SK-N-MC (cell line): Measurements from ENCODE around the gene MCTP2.

Source experiments
- DNase-seq: peaks from one replicate; pipeline ENCODE4 v3.0.0-alpha.2; 2011; ENCODE audit warnings: low read depth, low spot score
- H3K27ac ChIP-seq: fragments of 200-600 bp; sonication (generic); 2 replicates; pipeline ENCODE4 v1.5.1; 2016; ENCODE audit warnings: mixed run types
- H3K36me3 ChIP-seq: fragments of 200-600 bp; sonication (generic); 2 replicates; pipeline ENCODE4 v1.6.1; 2017; ENCODE audit warnings: antibody characterized with exemption, low read length, mixed read lengths; ENCODE audit not compliant: insufficient read depth
- H3K4me3 ChIP-seq: fragments of 200-600 bp; sonication (generic); 2 replicates; pipeline ENCODE4 v1.5.1; 2016
- H3K9ac ChIP-seq: fragments of 200-600 bp; sonication (generic); 2 replicates; pipeline ENCODE4 v1.8.0; 2017; ENCODE audit warnings: mixed run types, mixed read lengths; ENCODE audit not compliant: insufficient read length
- H3K9me3 ChIP-seq: fragments of 200-600 bp; sonication (generic); 2 replicates; pipeline ENCODE4 v1.6.1; 2017; ENCODE audit warnings: low read depth, mild to moderate bottlenecking, antibody characterized with exemption, low read length, moderate library complexity, mixed read lengths
- EZH2 ChIP-seq: fragments of 200-600 bp; sonication (generic); IDR thresholded peaks from one replicate; pipeline ENCODE4 v1.6.1; 2017; ENCODE audit warnings: antibody characterized with exemption
- FOXP2 ChIP-seq: optimal IDR thresholded peaks from 2 replicates; pipeline ENCODE3; 2011; ENCODE audit warnings: mild to moderate bottlenecking, moderate library complexity; ENCODE audit not compliant: insufficient read depth; ENCODE audit errors: extremely low read length, control extremely low read depth
- POLR2AphosphoS5 ChIP-seq: IDR thresholded peaks from 2 replicates; pipeline ENCODE4 v1.6.1; 2012; ENCODE audit warnings: mild to moderate bottlenecking, low read depth, low read length, borderline replicate concordance

The MCTP2 gene

GRCh38 chr15:94231723-94232468 lies 535 bp downstream of the MCTP2 start:
- DNase-seq = no peak

GRCh38 chr15:94233441-94233840 lies 2.1 kb downstream of the MCTP2 start:
- Histone ChIP-seq H3K9ac (no peak overlapping the region), H3K27ac (no peak overlapping the region), H3K4me3 (no peak overlapping the region), H3K36me3 (no peaks in the 10 kb centered on the region), H3K9me3 (no peaks in the 10 kb centered on the region)
- TF ChIP-seq FOXP2 (no peak), POLR2AphosphoS5 (no peak), EZH2 (no peak)
- no peak for DNase-seq

More at GRCh38 chr15:94231723-94232468, 535 bp downstream of the MCTP2 start:
- Histone ChIP-seq H3K27ac (no peak overlapping the region), H3K4me3 (peak overlapping the region; percentile 73), H3K36me3 (no peaks in the 10 kb centered on the region), H3K9ac (no peak overlapping the region), H3K9me3 (no peaks in the 10 kb centered on the region)
- TF ChIP-seq FOXP2 (no peak), EZH2 (no peak), POLR2AphosphoS5 (no peak)

GRCh38 chr15:94234300-94234699 lies 2.9 kb downstream of the MCTP2 start:
- Histone ChIP-seq H3K9ac (no peak overlapping the region), H3K27ac (no peak overlapping the region)

GRCh38 chr15:94235041-94235440 lies 3.7 kb downstream of the MCTP2 start:
- TF ChIP-seq POLR2AphosphoS5 (no peak), EZH2 (no peak), FOXP2 (no peak)
- H3K4me3 ChIP-seq = no peak overlapping the region
- no peak for DNase-seq
- H3K27ac ChIP-seq = no peak overlapping the region
- no peak overlapping the region for H3K9ac ChIP-seq
- H3K9me3 ChIP-seq = no peaks in the 10 kb centered on the region
- H3K36me3 ChIP-seq = no peaks in the 10 kb centered on the region

More at GRCh38 chr15:94234300-94234699, 2.9 kb downstream of the MCTP2 start:
- DNase-seq = no peak
- no peak for TF ChIP-seq EZH2
- TF ChIP-seq POLR2AphosphoS5 = no peak
- no peak for TF ChIP-seq FOXP2
- Histone ChIP-seq H3K9me3 (no peaks in the 10 kb centered on the region), H3K4me3 (no peak overlapping the region), H3K36me3 (no peaks in the 10 kb centered on the region)

- Histone ChIP-seq H3K9ac (no peak overlapping the region), H3K4me3 (no peak overlapping the region), H3K9me3 (no peaks in the 10 kb centered on the region), H3K36me3 (no peaks in the 10 kb centered on the region), H3K27ac (no peak overlapping the region)
- TF ChIP-seq FOXP2 = no peak
- TF ChIP-seq EZH2 = no peak
- TF ChIP-seq POLR2AphosphoS5 = no peak
- DNase-seq = no peak
These were observed 4.3 kb downstream of the MCTP2 start for GRCh38 chr15:94235646-94236045.

GRCh38 chr15:94236608-94237007 lies 5.2 kb downstream of the MCTP2 start:
- TF ChIP-seq POLR2AphosphoS5 (no peak), FOXP2 (no peak), EZH2 (no peak)
- Histone ChIP-seq H3K9me3 (no peaks in the 10 kb centered on the region), H3K9ac (no peak overlapping the region), H3K27ac (no peak overlapping the region), H3K36me3 (no peaks in the 10 kb centered on the region), H3K4me3 (no peak overlapping the region)
- DNase-seq = no peak

- Histone ChIP-seq H3K9me3 (no peaks in the 10 kb centered on the region), H3K27ac (no peak overlapping the region), H3K4me3 (no peak overlapping the region), H3K36me3 (no peaks in the 10 kb centered on the region), H3K9ac (no peak overlapping the region)
- TF ChIP-seq EZH2 (no peak), POLR2AphosphoS5 (no peak), FOXP2 (no peak)
- no peak for DNase-seq
These were observed 6.5 kb downstream of the MCTP2 start for GRCh38 chr15:94237903-94238302.

GRCh38 chr15:94238539-94239118 lies 7.3 kb downstream of the MCTP2 start:
- H3K4me3 ChIP-seq = no peak overlapping the region
- no peaks in the 10 kb centered on the region for H3K36me3 ChIP-seq
- H3K27ac ChIP-seq = no peak overlapping the region
- H3K9me3 ChIP-seq = no peaks in the 10 kb centered on the region
- TF ChIP-seq FOXP2 (no peak), EZH2 (no peak), POLR2AphosphoS5 (no peak)
- no peak overlapping the region for H3K9ac ChIP-seq
- no peak for DNase-seq

- Histone ChIP-seq H3K4me3 (no peak overlapping the region), H3K9me3 (no peaks in the 10 kb centered on the region), H3K27ac (no peak overlapping the region), H3K9ac (no peak overlapping the region), H3K36me3 (no peaks in the 10 kb centered on the region)
- TF ChIP-seq FOXP2 (no peak), EZH2 (no peak), POLR2AphosphoS5 (no peak)
- no peak for DNase-seq
These were observed 8.1 kb downstream of the MCTP2 start for GRCh38 chr15:94239474-94239873.
